ENCODE data around the gene FLII. TPM values are rescaled to one million over a fixed set of nuclear protein-coding genes. Genes with fewer than 3 reads are reported as not detected.

The FLII gene
- total and polyA plus RNA-seq, 2 of the 13 experiments (the other 11 are each of a cell fraction or from before 2014, with no cell fraction given), result 130 to 303 TPM

DNA sequence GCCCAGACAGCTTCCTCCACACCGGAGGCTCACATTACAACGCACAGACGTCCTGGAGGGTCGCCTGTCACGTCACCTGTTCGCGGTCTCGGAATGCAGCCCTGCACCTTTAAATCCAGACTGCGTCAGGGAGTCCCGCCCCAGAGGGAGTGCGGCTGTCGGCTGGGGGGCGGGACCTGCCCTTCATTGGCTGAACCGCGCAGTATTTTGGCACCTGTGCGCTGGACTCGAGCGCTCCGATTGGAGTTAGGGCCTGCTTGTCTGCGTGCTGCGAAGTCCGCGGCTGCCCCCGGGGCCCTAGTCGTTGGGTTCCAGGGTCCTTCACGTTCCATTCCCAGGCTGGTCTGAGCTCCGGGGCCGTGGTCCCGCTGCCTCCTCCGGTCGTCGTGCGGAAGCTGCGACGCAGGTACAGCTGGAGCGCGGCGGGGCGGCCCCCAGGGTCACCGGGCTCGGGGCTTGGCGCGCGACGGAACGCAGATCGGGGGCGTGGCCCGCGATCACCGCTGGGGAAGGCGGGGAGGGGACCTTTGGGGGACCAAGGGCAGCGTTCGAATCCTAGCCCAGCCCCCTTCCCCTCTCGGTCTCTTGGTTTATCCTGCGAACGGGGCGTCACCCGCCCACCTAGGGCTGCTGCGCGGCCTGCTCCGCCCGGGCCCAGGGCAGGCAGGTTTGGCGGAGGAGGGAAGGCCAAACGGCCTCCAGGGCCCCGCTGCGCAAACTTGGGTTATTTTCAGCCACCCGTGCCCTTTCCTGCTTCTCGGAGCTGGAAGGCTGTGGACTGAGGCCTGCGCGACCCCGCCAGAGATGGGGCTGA, 2.0 kb upstream of the FLII start, which contains the start of gene MIEF2 (continued):
- TF ChIP-seq, protein P1, sequence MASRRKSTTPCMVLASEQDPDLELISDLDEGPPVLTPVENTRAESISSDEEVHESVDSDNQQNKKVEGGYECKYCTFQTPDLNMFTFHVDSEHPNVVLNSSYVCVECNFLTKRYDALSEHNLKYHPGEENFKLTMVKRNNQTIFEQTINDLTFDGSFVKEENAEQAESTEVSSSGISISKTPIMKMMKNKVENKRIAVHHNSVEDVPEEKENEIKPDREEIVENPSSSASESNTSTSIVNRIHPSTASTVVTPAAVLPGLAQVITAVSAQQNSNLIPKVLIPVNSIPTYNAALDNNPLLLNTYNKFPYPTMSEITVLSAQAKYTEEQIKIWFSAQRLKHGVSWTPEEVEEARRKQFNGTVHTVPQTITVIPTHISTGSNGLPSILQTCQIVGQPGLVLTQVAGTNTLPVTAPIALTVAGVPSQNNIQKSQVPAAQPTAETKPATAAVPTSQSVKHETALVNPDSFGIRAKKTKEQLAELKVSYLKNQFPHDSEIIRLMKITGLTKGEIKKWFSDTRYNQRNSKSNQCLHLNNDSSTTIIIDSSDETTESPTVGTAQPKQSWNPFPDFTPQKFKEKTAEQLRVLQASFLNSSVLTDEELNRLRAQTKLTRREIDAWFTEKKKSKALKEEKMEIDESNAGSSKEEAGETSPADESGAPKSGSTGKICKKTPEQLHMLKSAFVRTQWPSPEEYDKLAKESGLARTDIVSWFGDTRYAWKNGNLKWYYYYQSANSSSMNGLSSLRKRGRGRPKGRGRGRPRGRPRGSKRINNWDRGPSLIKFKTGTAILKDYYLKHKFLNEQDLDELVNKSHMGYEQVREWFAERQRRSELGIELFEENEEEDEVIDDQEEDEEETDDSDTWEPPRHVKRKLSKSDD (CRISPR knock-in tag; IDR thresholded peaks at IDR 0.05; ENCODE audit: low read depth), result no peak
- TF ChIP-seq ZNF563 (CRISPR knock-in tag; IDR thresholded peaks at IDR 0.05) (no peak; the same call in none of the 2 replicates), SRSF4 (IDR thresholded peaks at IDR 0.05; ENCODE audit: low read depth, low read length, poor library complexity, severe bottlenecking) (no peak), ZBTB37 (CRISPR knock-in tag; IDR thresholded peaks at IDR 0.05) (no peak), ADNP (CRISPR knock-in tag; IDR thresholded peaks at IDR 0.05) (0 out of 2 replicates have a peak, but pooled peaks have one; percentile 2), ATM (IDR thresholded peaks at IDR 0.05; ENCODE audit: borderline replicate concordance) (no peak), ZBTB34 (CRISPR knock-in tag; IDR thresholded peaks at IDR 0.05) (no peak), ZBTB38 (CRISPR knock-in tag; IDR thresholded peaks at IDR 0.05) (no peak), ZKSCAN1 (IDR thresholded peaks at IDR 0.05; ENCODE audit: low read length) (no peak), NFIB (CRISPR knock-in tag; IDR thresholded peaks at IDR 0.05; ENCODE audit: borderline replicate concordance) (no peak), ZFP82 (CRISPR knock-in tag; IDR thresholded peaks at IDR 0.05; ENCODE audit: borderline replicate concordance) (no peak), ATAD3A (CRISPR knock-in tag; IDR thresholded peaks at IDR 0.05) (no peak), ZFP1 (CRISPR knock-in tag; IDR thresholded peaks at IDR 0.05) (no peak), ZBTB7A (CRISPR knock-in tag; IDR thresholded peaks at IDR 0.05) (peak; percentile 83; the same call in 1 of the 2 replicates), ESRRA (CRISPR knock-in tag; IDR thresholded peaks at IDR 0.05; ENCODE audit: low read depth) (no peak; the same call in 1 of the 2 replicates), ZNF737 (CRISPR knock-in tag; IDR thresholded peaks at IDR 0.05; ENCODE audit: borderline replicate concordance) (no peak), PAX8 (CRISPR knock-in tag; IDR thresholded peaks at IDR 0.05; ENCODE audit: borderline replicate concordance) (peak; percentile 63; the same call in 1 of the 2 replicates), ZNF460 (CRISPR knock-in tag; IDR thresholded peaks at IDR 0.05; ENCODE audit: borderline replicate concordance) (no peak), ZNF709 (CRISPR knock-in tag; IDR thresholded peaks at IDR 0.05) (no peak), ZNF362 (CRISPR knock-in tag; IDR thresholded peaks at IDR 0.05; ENCODE audit: borderline replicate concordance) (no peak), ZNF230 (CRISPR knock-in tag; IDR thresholded peaks at IDR 0.05) (0 out of 2 replicates have a peak, but pooled peaks have one; percentile 65)
- TF ChIP-seq, protein P2, sequence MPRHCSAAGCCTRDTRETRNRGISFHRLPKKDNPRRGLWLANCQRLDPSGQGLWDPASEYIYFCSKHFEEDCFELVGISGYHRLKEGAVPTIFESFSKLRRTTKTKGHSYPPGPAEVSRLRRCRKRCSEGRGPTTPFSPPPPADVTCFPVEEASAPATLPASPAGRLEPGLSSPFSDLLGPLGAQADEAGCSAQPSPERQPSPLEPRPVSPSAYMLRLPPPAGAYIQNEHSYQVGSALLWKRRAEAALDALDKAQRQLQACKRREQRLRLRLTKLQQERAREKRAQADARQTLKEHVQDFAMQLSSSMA (CRISPR knock-in tag; IDR thresholded peaks at IDR 0.05), result 0 out of 2 replicates have a peak, but pooled peaks have one; percentile 27

Measured in HepG2 (cell line).